ENCODE measurements around the gene USP9X. TPM values are rescaled to one million over a fixed set of nuclear protein-coding genes. Genes with fewer than 3 reads are reported as not detected.

The USP9X gene
- total and polyA plus RNA-seq, 9 of the 15 experiments (the other 6 are each of a cell fraction or from before 2014, with no cell fraction given): 10.9 to 47.8 (median 29.5) TPM

- TF ChIP-seq TAF9B (IDR thresholded peaks at IDR 0.05; ENCODE audit: partially characterized antibody) (no peak), HDAC8 (tag; IDR thresholded peaks at IDR 0.05) (no peak), HMG20A (CRISPR knock-in tag; conservative IDR thresholded peaks at IDR 0.05) (no peak), ZBTB40 (IDR thresholded peaks at IDR 0.05) (no peak), ZBTB40 (CRISPR knock-in tag; IDR thresholded peaks at IDR 0.05) (no peak), GABPA (tag; conservative IDR thresholded peaks at IDR 0.05; ENCODE audit: low read depth) (no peak), E2F4 (CRISPR knock-in tag; IDR thresholded peaks at IDR 0.05; ENCODE audit: low read depth) (no peak), BMI1 (IDR thresholded peaks at IDR 0.05; ENCODE audit: low read length) (no peak), RUNX1 (IDR thresholded peaks at IDR 0.05; ENCODE audit: low read depth) (no peak), ZNF263 (CRISPR knock-in tag; IDR thresholded peaks at IDR 0.05; ENCODE audit: borderline replicate concordance) (no peak)
These were observed 10.7 kb downstream of the USP9X start (continued) for GRCh38 chrX:41095908-41096307.
